Endothelial cell of umbilical vein (primary cell): ENCODE data around the gene NR6A1. TPM values are rescaled to one million over a fixed set of nuclear protein-coding genes. Genes with fewer than 3 reads are reported as not detected.

Source experiments
- BruUV-seq: library from RNA; stranded (reverse); fragments of 400-500 nt; replicated peaks from 2 replicates; lab custom pipeline; 2021; lab: Mats Ljungman, UMichigan
- CTCF ChIA-PET: fragments of 300-600, 350-600 bp; sonication (Branson Sonifier 250); formaldehyde crosslinking; loops from one replicate; lab custom pipeline; 2021; ENCODE audit warnings: antibody characterized with exemption, inconsistent platforms; lab: Charles Lee
- POLR2A ChIA-PET: fragments of 300-600, 350-600 bp; sonication (Branson Sonifier 250); formaldehyde crosslinking; loops from one replicate; lab custom pipeline; 2021; ENCODE audit warnings: antibody characterized with exemption, inconsistent platforms; lab: Charles Lee
- DNase-seq: peaks from one replicate; pipeline ENCODE4 v3.0.0-alpha.2; 2011; ENCODE audit warnings: low read depth, low spot score
- FAIRE-seq: peaks from 2 replicates; lab custom pipeline; 2011; peaks lifted over from hg19 to GRCh38; lab: Jason Lieb, UNC
- H2AFZ ChIP-seq: 2 replicates; pipeline ENCODE4 v1.6.0; 2012; ENCODE audit warnings: low read depth, low read length, control low read depth, inconsistent platforms
- H3K27ac ChIP-seq: 2 replicates; pipeline ENCODE4 v1.5.1; 2011; ENCODE audit warnings: low read depth, mild to moderate bottlenecking, control low read depth, low read length, moderate library complexity; ENCODE audit not compliant: insufficient read depth
- H3K27me3 ChIP-seq, 2 experiments: 2 replicates each; pipeline versions ENCODE4 v1.6.0 to v1.6.1; 2011; ENCODE audit warnings: low read length in 2 of 2, mixed read lengths in 1 of 2; ENCODE audit not compliant: control insufficient read depth in 2 of 2, insufficient read depth in 2 of 2
- H3K36me3 ChIP-seq, 2 experiments: 2 replicates in 1 of 2; 3 replicates in 1 of 2; pipeline ENCODE4 v1.5.1; 2011; ENCODE audit warnings: low read length in 2 of 2, mild to moderate bottlenecking in 1 of 2, moderate library complexity in 1 of 2; ENCODE audit not compliant: control insufficient read depth in 2 of 2, insufficient read depth in 2 of 2; ENCODE audit errors: extremely low read depth in 1 of 2
- H3K4me1 ChIP-seq: 3 replicates; pipeline ENCODE4 v1.5.1; 2011; ENCODE audit warnings: mild to moderate bottlenecking, low read length; ENCODE audit not compliant: control insufficient read depth, insufficient read depth; ENCODE audit errors: extremely low read depth
- H3K4me2 ChIP-seq: 2 replicates; pipeline ENCODE4 v1.6.1; 2011; ENCODE audit warnings: low read length, control low read depth, mixed read lengths; ENCODE audit not compliant: insufficient read depth
- H3K4me3 ChIP-seq, 3 experiments: fragments of 200-600 bp in 1 of 3; sonication (generic), shearing (Covaris generic) in 1 of 3; replicated peaks in 1 of 3; 2 replicates each; pipeline ENCODE4 v1.5.1; 2011 to 2016; ENCODE audit warnings: control low read depth in 3 of 3, low read length in 3 of 3, mild to moderate bottlenecking in 2 of 3, inconsistent platforms in 1 of 3, low read depth in 1 of 3, moderate library complexity in 1 of 3; ENCODE audit not compliant: insufficient read depth in 1 of 3
- H3K79me2 ChIP-seq: 2 replicates; pipeline ENCODE4 v1.6.0; 2012; ENCODE audit warnings: low read length, inconsistent platforms; ENCODE audit not compliant: control insufficient read depth, insufficient read depth
- H3K9ac ChIP-seq: replicated peaks from 2 replicates; pipeline ENCODE3; 2011; ENCODE audit warnings: low read length, control low read depth; ENCODE audit not compliant: insufficient read depth; ENCODE audit errors: extremely low read depth
- H3K9me1 ChIP-seq: replicated peaks from 3 replicates; pipeline ENCODE4 v1.6.0; 2011; ENCODE audit warnings: mild to moderate bottlenecking, low read length; ENCODE audit not compliant: control insufficient read depth, insufficient read depth; ENCODE audit errors: extremely low read depth
- H3K9me3 ChIP-seq: replicated peaks from 2 replicates; pipeline ENCODE4 v1.5.1; 2012; ENCODE audit warnings: low read length, inconsistent platforms; ENCODE audit not compliant: control insufficient read depth, insufficient read depth
- H4K20me1 ChIP-seq: replicated peaks from 2 replicates; pipeline ENCODE3; 2011; ENCODE audit warnings: mild to moderate bottlenecking, low read length; ENCODE audit not compliant: control insufficient read depth, insufficient read depth; ENCODE audit errors: extremely low read depth
- EZH2 ChIP-seq: IDR thresholded peaks from 2 replicates; pipeline ENCODE4 v1.6.1; 2012; ENCODE audit warnings: borderline replicate concordance, low read depth, mild to moderate bottlenecking, moderate library complexity, low read length, inconsistent platforms; ENCODE audit not compliant: severe bottlenecking
- FOS ChIP-seq: IDR thresholded peaks from 2 replicates; pipeline ENCODE4 v1.6.1; 2011; ENCODE audit warnings: mild to moderate bottlenecking, low read length, moderate library complexity, borderline replicate concordance; ENCODE audit not compliant: insufficient read depth
- GATA2 ChIP-seq: IDR thresholded peaks from 2 replicates; pipeline ENCODE4 v1.7.0; 2011; ENCODE audit warnings: low read depth, mild to moderate bottlenecking, moderate library complexity, mixed read lengths, low read length; ENCODE audit not compliant: insufficient read length, insufficient read depth
- JUN ChIP-seq: IDR thresholded peaks from 2 replicates; pipeline ENCODE4 v1.6.1; 2011; ENCODE audit warnings: borderline replicate concordance, low read depth; ENCODE audit not compliant: insufficient read length, insufficient read depth
- MYC ChIP-seq: IDR thresholded peaks from one replicate; pipeline ENCODE4 v1.6.1; 2011; ENCODE audit warnings: mild to moderate bottlenecking, low read depth, low read length
- POLR2A ChIP-seq: IDR thresholded peaks from 2 replicates; pipeline ENCODE4 v1.6.1; 2012; ENCODE audit warnings: low read depth, mild to moderate bottlenecking, control low read depth, low read length
- POLR2AphosphoS5 ChIP-seq: IDR thresholded peaks from 2 replicates; pipeline ENCODE4 v1.6.1; 2012; ENCODE audit warnings: low read depth, mild to moderate bottlenecking, control low read depth, low read length, moderate library complexity; ENCODE audit not compliant: insufficient read depth
- dilution Hi-C: fragments of 300-500 bp; cut with MboI; formaldehyde crosslinking; loops from one replicate; pipeline ENCODE4 v1.15.0; 2019; ENCODE audit warnings: low sequenced_read_pairs; ENCODE audit not compliant: extremely low pct_ligation_motif_present
- intact Hi-C: fragments of 100-400 bp; cut with micrococcal nuclease; formaldehyde crosslinking; loops from one replicate; pipeline ENCODE4 v1.10.0; 2022
- polyA plus RNA-seq, 4 experiments: library from polyadenylated mRNA; depleted of rRNA in 3 of 4; stranded (reverse) in 3 of 4; unstranded in 1 of 4; fragments of >200 nt; gene quantifications; 2 replicates each; pipeline versions ENCODE4 v1.2.1 to v1.2.3, GENCODE V29; 2011 to 2012; ENCODE audit warnings: missing spikeins in 1 of 4
- total RNA-seq: library from RNA; stranded (reverse); gene quantifications from 2 replicates; pipeline ENCODE4 v1.2.3, GENCODE V29; 2021
- TF ChIP-seq, protein P1 (sequence below), 2 donors: IDR thresholded peaks; 1 replicate in 1 of 2; 2 replicates in 1 of 2; pipeline ENCODE4 v1.5.1; 2011; ENCODE audit warnings: low read length in 2 of 2, mild to moderate bottlenecking in 2 of 2, moderate library complexity in 2 of 2, control low read depth in 1 of 2, inconsistent platforms in 1 of 2, low read depth in 1 of 2; ENCODE audit not compliant: insufficient read depth in 1 of 2; ENCODE audit errors: extremely low read depth in 1 of 2
- TF ChIP-seq, protein P2 (sequence below): IDR thresholded peaks from 2 replicates; pipeline ENCODE4 v1.6.1; 2011; ENCODE audit not compliant: insufficient read depth, insufficient read length

NR6A1 gene
- total and polyA plus RNA-seq, 2 donors (not counting 3 experiments of a cell fraction or from before 2014, with no cell fraction given): 0.17 to 1.2 TPM

DNA sequence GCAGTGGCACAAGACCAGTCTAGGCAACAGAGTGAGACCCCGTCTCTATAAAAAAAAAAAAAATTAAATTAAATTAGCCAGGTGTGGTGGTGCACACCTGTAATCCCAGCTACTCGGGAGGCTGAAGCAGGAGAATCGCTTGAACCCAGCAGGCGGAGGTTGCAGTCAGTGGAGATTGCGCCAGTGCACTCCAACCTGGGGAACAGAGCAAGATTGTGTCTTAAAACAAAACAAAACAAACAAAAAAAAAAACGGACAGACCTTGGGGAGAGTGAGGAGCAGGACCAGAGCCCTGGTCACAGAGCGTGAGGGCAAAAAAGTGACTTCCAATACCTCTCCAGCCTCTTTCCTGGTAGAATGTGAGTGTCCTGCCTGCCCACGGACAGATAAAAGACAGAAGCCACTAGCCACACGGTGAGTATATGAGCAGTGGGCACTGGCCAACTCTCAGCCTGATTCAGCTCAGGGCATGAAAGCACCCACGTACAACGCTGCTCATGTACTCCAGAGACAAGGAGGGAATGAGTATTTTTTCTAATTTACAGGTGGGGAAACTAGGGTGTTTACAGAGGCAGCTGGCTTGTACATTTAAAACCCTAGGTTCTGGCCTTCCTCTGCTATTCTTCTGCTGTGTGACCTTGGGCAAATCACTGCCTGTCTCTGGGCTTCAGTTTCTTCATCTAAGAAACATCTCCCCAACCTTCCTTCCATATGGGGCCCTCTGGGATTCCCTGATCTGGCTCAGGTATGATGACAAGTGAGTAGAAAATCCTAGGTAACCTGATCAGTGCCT lies 7.7 kb upstream of the NR6A1 start:
- POLR2A ChIA-PET: interaction anchor here (0.9 to 1.3 kb wide), 3 partner anchors 54 to 507 kb away, joined by 4 to 11 read pairs (median 9); partner anchors contain the start of gene ARPC5L
- no TSS peak for BruUV-seq
- intact Hi-C loops: no loop called here
- H3K9me3 ChIP-seq: no peaks in the 10 kb centered on the region
- H2AFZ ChIP-seq: no peak overlapping the region
- H4K20me1 ChIP-seq: no peaks in the 10 kb centered on the region
- no peak overlapping the region for H3K4me3 ChIP-seq
- CTCF ChIA-PET: interaction anchor here (0.8 to 11.2 kb wide), 11 partner anchors 7 to 594 kb away, joined by 3 to 967 read pairs (median 4); partner anchors contain the start of genes NR6A1, SCAI and WDR38
- H3K9me1 ChIP-seq: no peaks in the 10 kb centered on the region
- no peak overlapping the region for H3K9ac ChIP-seq
- no peaks in the 10 kb centered on the region for H3K36me3 ChIP-seq
- peaks cover 15% of the 10 kb centered on the region for H3K4me1 ChIP-seq
- peaks cover 0 to 7% of the 10 kb centered on the region in 2 experiments for H3K27me3 ChIP-seq
- DNase-seq (no peak), FAIRE-seq (no peak)
- no peaks in the 10 kb centered on the region for H3K79me2 ChIP-seq
- no peak for TF ChIP-seq FOS
- no peak for TF ChIP-seq JUN
- TF ChIP-seq, protein P1, sequence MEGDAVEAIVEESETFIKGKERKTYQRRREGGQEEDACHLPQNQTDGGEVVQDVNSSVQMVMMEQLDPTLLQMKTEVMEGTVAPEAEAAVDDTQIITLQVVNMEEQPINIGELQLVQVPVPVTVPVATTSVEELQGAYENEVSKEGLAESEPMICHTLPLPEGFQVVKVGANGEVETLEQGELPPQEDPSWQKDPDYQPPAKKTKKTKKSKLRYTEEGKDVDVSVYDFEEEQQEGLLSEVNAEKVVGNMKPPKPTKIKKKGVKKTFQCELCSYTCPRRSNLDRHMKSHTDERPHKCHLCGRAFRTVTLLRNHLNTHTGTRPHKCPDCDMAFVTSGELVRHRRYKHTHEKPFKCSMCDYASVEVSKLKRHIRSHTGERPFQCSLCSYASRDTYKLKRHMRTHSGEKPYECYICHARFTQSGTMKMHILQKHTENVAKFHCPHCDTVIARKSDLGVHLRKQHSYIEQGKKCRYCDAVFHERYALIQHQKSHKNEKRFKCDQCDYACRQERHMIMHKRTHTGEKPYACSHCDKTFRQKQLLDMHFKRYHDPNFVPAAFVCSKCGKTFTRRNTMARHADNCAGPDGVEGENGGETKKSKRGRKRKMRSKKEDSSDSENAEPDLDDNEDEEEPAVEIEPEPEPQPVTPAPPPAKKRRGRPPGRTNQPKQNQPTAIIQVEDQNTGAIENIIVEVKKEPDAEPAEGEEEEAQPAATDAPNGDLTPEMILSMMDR (IDR thresholded peaks at IDR 0.05; ENCODE audit: extremely low read depth in 1 of 2, insufficient read depth in 1 of 2, low read depth in 1 of 2, low read length in 2 of 2): no peak
- TF ChIP-seq MYC: no peak
- no peak for TF ChIP-seq GATA2
- no peak for TF ChIP-seq POLR2AphosphoS5
- no peak for TF ChIP-seq POLR2A
- no peak for TF ChIP-seq EZH2
- TF ChIP-seq, protein P2, sequence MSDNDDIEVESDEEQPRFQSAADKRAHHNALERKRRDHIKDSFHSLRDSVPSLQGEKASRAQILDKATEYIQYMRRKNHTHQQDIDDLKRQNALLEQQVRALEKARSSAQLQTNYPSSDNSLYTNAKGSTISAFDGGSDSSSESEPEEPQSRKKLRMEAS: no peak
- H3K4me2 ChIP-seq: no peak overlapping the region
- H3K27ac ChIP-seq: no peak overlapping the region
- dilution Hi-C loops: no loop called here
